A549 (cell line): ENCODE results near the gene R3HDM2. TPM values are rescaled to one million over a fixed set of nuclear protein-coding genes. Genes with fewer than 3 reads are reported as not detected.

Source experiments
- ATAC-seq, 2 experiments: fragments of 200-7000 bp in 1 of 2; fragments of >200 bp in 1 of 2; cut with Nextera tagmentation in 1 of 2; cut with Tn5 transposase in 1 of 2; 3 replicates each; pipeline versions ENCODE4 v1.8.0 to v1.9.1; 2018 to 2020; ENCODE audit warnings: mild to moderate bottlenecking in 1 of 2, moderate library complexity in 1 of 2
- CTCF ChIA-PET: fragments of 300-600 bp; sonication (Branson Sonifier 250); formaldehyde crosslinking; extraction: SDS; loops from one replicate; lab custom pipeline; 2021; ENCODE audit warnings: antibody characterized with exemption, inconsistent platforms; lab: Yijun Ruan, JAX
- POLR2A ChIA-PET: fragments of 350-600 bp; formaldehyde crosslinking; extraction: SDS; loops from one replicate; lab custom pipeline; 2021; ENCODE audit warnings: antibody characterized with exemption, inconsistent platforms; lab: Yijun Ruan, JAX
- DNase-seq, 2 experiments: peaks; one replicate each; pipeline versions ENCODE4 v3.0.0 to v3.0.0-alpha.2; 2011 to 2016; ENCODE audit warnings: low read depth in 1 of 2, low spot score in 1 of 2
- FAIRE-seq: peaks from 2 replicates; lab custom pipeline; 2011; peaks lifted over from hg19 to GRCh38; lab: Jason Lieb, UNC
- H3K27ac ChIP-seq, 2 experiments: fragments of >200 bp; sonication (Bioruptor Twin); formaldehyde crosslinking; 3 replicates each; pipeline ENCODE4 v1.5.1; 2016 to 2017
- H3K4me1 ChIP-seq: fragments of >200 bp; sonication (Bioruptor Twin); formaldehyde crosslinking; 3 replicates; pipeline ENCODE4 v1.6.1; 2016
- H3K4me2 ChIP-seq: fragments of >200 bp; sonication (Bioruptor Twin); formaldehyde crosslinking; 3 replicates; pipeline ENCODE4 v1.6.1; 2016
- H3K4me3 ChIP-seq: fragments of >200 bp; sonication (Bioruptor Twin); formaldehyde crosslinking; 3 replicates; pipeline ENCODE4 v1.5.1; 2016
- H3K9me3 ChIP-seq: fragments of >200 bp; sonication (Bioruptor Twin); formaldehyde crosslinking; 3 replicates; pipeline ENCODE4 v1.6.1; 2016
- EHF ChIP-seq: fragments of 250-450 bp; sonication (Bioruptor Pico); IDR thresholded peaks from 2 replicates; pipeline ENCODE4 v1.5.0; 2020; ENCODE audit warnings: mild to moderate bottlenecking
- EP300 ChIP-seq, 2 experiments: fragments of >200 bp; sonication (Bioruptor Twin); formaldehyde crosslinking; IDR thresholded peaks; 2 replicates in 1 of 2; 3 replicates in 1 of 2; pipeline ENCODE4 v1.6.1; 2016 to 2017
- ESRRA ChIP-seq: fragments of 150-350 bp; IDR thresholded peaks from 2 replicates; pipeline ENCODE4 v1.6.1; 2014; ENCODE audit warnings: mild to moderate bottlenecking, low read length, borderline replicate concordance
- FOSB ChIP-seq: fragments of 250-450 bp; sonication (Bioruptor Pico); IDR thresholded peaks from 2 replicates; pipeline ENCODE4 v1.5.0; 2020; ENCODE audit warnings: mild to moderate bottlenecking, moderate library complexity
- FOSL2 ChIP-seq, 2 experiments: fragments of 450-650 bp in 1 of 2; fragments of >200 bp in 1 of 2; sonication (Bioruptor Twin) in 1 of 2; formaldehyde crosslinking; IDR thresholded peaks; 2 replicates each; pipeline versions ENCODE4 v1.5.0 to v1.6.1; 2016 to 2020; ENCODE audit warnings: mild to moderate bottlenecking in 1 of 2, moderate library complexity in 1 of 2
- HEYL ChIP-seq: fragments of 250-450 bp; sonication (Bioruptor Pico); IDR thresholded peaks from 2 replicates; pipeline ENCODE4 v1.8.0; 2021; ENCODE audit warnings: mild to moderate bottlenecking, moderate library complexity
- HMGXB4 ChIP-seq: fragments of 250-450 bp; sonication (Bioruptor Pico); IDR thresholded peaks from 2 replicates; pipeline ENCODE4 v1.5.0; 2021; ENCODE audit warnings: mild to moderate bottlenecking, moderate library complexity, borderline replicate concordance
- HOXA7 ChIP-seq: fragments of 250-450 bp; sonication (Bioruptor Pico); IDR thresholded peaks from 2 replicates; pipeline ENCODE4 v1.5.0; 2020; ENCODE audit warnings: mild to moderate bottlenecking, moderate library complexity
- JUN ChIP-seq, 2 experiments: fragments of >200 bp; sonication (Bioruptor Twin); formaldehyde crosslinking; IDR thresholded peaks; 2 replicates in 1 of 2; 3 replicates in 1 of 2; pipeline ENCODE4 v1.6.1; 2016 to 2017
- KDM5A ChIP-seq: fragments of 200-600 bp; sonication (generic); IDR thresholded peaks from 2 replicates; pipeline ENCODE4 v1.6.1; 2016; ENCODE audit warnings: antibody characterized with exemption, mild to moderate bottlenecking
- NPAS2 ChIP-seq: fragments of 250-450 bp; sonication (Bioruptor Pico); IDR thresholded peaks from 2 replicates; pipeline ENCODE4 v1.8.0; 2022; ENCODE audit warnings: mild to moderate bottlenecking, moderate library complexity, borderline replicate concordance
- NR3C1 ChIP-seq: fragments of >200 bp; sonication (Bioruptor Twin); formaldehyde crosslinking; IDR thresholded peaks from 3 replicates; pipeline ENCODE4 v1.6.1; 2017
- PHF8 ChIP-seq: fragments of 200-600 bp; sonication (generic); IDR thresholded peaks from 2 replicates; pipeline ENCODE4 v1.6.1; 2016; ENCODE audit warnings: low read depth, mild to moderate bottlenecking, antibody characterized with exemption, moderate library complexity, borderline replicate concordance
- POLR2A ChIP-seq: IDR thresholded peaks from 2 replicates; pipeline ENCODE4 v1.6.1; 2012; ENCODE audit warnings: mild to moderate bottlenecking, low read length
- RCOR1 ChIP-seq: fragments of 150-350 bp; IDR thresholded peaks from 2 replicates; pipeline ENCODE4 v1.6.1; 2014; ENCODE audit warnings: antibody characterized with exemption, low read length, low read depth
- RFX5 ChIP-seq: fragments of 450-650 bp; IDR thresholded peaks from 2 replicates; pipeline ENCODE4 v1.7.1; 2014; ENCODE audit warnings: antibody characterized with exemption, mild to moderate bottlenecking, moderate library complexity
- SMC3 ChIP-seq: fragments of >200 bp; sonication (Bioruptor Twin); formaldehyde crosslinking; IDR thresholded peaks from 3 replicates; pipeline ENCODE4 v1.6.1; 2018; ENCODE audit warnings: inconsistent platforms
- SREBF2 ChIP-seq: fragments of 450-650 bp; IDR thresholded peaks from 2 replicates; pipeline ENCODE4 v1.6.1; 2014; ENCODE audit warnings: mild to moderate bottlenecking, moderate library complexity
- TFCP2L1 ChIP-seq: fragments of 250-450 bp; sonication (Bioruptor Pico); IDR thresholded peaks from 2 replicates; pipeline ENCODE4 v1.5.0; 2021; ENCODE audit warnings: mild to moderate bottlenecking
- TP53 ChIP-seq: fragments of 250-450 bp; sonication (Bioruptor Pico); IDR thresholded peaks from 2 replicates; pipeline ENCODE4 v1.5.0; 2021; ENCODE audit warnings: mild to moderate bottlenecking, moderate library complexity
- ZC3H11A ChIP-seq: fragments of 450-650 bp; IDR thresholded peaks from 2 replicates; pipeline ENCODE4 v1.6.1; 2014; ENCODE audit warnings: antibody characterized with exemption, mild to moderate bottlenecking
- ZFP36 ChIP-seq: fragments of 450-650 bp; IDR thresholded peaks from 2 replicates; pipeline ENCODE4 v1.6.1; 2014; ENCODE audit warnings: borderline replicate concordance; ENCODE audit not compliant: partially characterized antibody
- ZSCAN20 ChIP-seq: fragments of 250-450 bp; sonication (Bioruptor Pico); IDR thresholded peaks from 2 replicates; pipeline ENCODE4 v1.8.0; 2022; ENCODE audit warnings: mild to moderate bottlenecking, moderate library complexity
- WGBS: methylation state at CpG from one replicate; pipeline ENCODE4 v1.1.6; 2017; ENCODE audit errors: missing lambda C conversion rate; 5-methylcytosine and 5-hydroxymethylcytosine counted together
- polyA plus RNA-seq, 4 experiments: library from polyadenylated mRNA; depleted of rRNA in 3 of 4; stranded (reverse); fragments of >200 nt; fragmentation: RNase III in 1 of 4; extraction: RNeasy Plus Mini Kit Qiagen cat#74134 plus additional on column Dnase treatment in 1 of 4; gene quantifications; 2 replicates in 3 of 4; 3 replicates in 1 of 4; pipeline ENCODE4 v1.2.3, GENCODE V29; 2011 to 2017
- TF ChIP-seq, protein P1 (sequence below): IDR thresholded peaks from 2 replicates; pipeline ENCODE4 v1.6.1; 2012; ENCODE audit warnings: low read depth, borderline replicate concordance
- TF ChIP-seq, protein P2 (sequence below): fragments of >200 bp; sonication (Bioruptor Twin); formaldehyde crosslinking; IDR thresholded peaks from 2 replicates; pipeline ENCODE4 v1.6.1; 2016
- TF ChIP-seq, protein P3 (sequence below): fragments of 150-350 bp; IDR thresholded peaks from 2 replicates; pipeline ENCODE4 v1.6.1; 2014; ENCODE audit warnings: low read depth, mild to moderate bottlenecking, low read length

The R3HDM2 gene
- polyA plus RNA-seq, 2 of the 4 experiments (the other 2 are of a cell fraction), result 14.0 to 30.6 TPM

DNA sequence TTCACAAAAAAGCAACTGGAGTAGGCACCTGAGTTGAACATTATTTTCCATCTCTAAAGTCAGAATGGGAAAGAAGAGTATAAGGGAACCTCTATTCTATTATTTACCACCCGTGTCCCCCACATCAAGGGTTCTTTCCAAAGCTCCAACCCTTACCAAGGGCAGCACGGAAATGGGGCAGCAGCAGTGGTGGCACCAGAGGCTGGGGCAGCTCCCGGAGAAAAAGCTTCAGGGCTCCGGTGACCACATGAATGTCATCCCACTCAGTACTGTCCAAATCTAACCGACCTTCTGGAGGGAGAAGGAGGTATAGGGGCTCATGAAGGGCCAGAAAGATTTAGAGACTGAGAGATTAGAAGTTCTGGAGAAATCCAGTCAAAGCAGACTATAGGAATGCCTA, 43.0 kb upstream of the R3HDM2 start:
- ChIA-PET CTCF (interaction anchor here (1.7 to 19.9 kb wide), 4 partner anchors 12 to 21 kb away, joined by 6 to 240 read pairs (median 10); partner anchors contain the start of genes GLI1 and MARS1), POLR2A (no interaction called here)
- H3K4me3 ChIP-seq, result no peak overlapping the region
- DNase-seq (no peak), ATAC-seq (no peak), FAIRE-seq (no peak)
- no peak overlapping the region for H3K4me2 ChIP-seq
- peaks cover 14% of the 10 kb centered on the region; the same call in 2 of the 3 replicates for H3K4me1 ChIP-seq
- no peak overlapping the region for H3K27ac ChIP-seq
- no peaks in the 10 kb centered on the region for H3K9me3 ChIP-seq
- WGBS, result 60% methylated on average over 5 of the region's 5 CpGs
- TF ChIP-seq ZSCAN20, result no peak
- TF ChIP-seq KDM5A, result no peak
- TF ChIP-seq HEYL (CRISPR knock-in tag), result no peak
- no peak for TF ChIP-seq FOSL2 (IDR thresholded peaks at IDR 0.05)
- no peak for TF ChIP-seq FOSL2 (CRISPR knock-in tag; IDR thresholded peaks at IDR 0.05)
- no peak for TF ChIP-seq HMGXB4
- TF ChIP-seq, protein P1, sequence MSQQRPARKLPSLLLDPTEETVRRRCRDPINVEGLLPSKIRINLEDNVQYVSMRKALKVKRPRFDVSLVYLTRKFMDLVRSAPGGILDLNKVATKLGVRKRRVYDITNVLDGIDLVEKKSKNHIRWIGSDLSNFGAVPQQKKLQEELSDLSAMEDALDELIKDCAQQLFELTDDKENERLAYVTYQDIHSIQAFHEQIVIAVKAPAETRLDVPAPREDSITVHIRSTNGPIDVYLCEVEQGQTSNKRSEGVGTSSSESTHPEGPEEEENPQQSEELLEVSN, result no peak
- TF ChIP-seq, protein P2, sequence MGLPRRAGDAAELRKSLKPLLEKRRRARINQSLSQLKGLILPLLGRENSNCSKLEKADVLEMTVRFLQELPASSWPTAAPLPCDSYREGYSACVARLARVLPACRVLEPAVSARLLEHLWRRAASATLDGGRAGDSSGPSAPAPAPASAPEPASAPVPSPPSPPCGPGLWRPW, result no peak
- TF ChIP-seq RCOR1, result no peak
- no peak for TF ChIP-seq EHF (CRISPR knock-in tag)
- TF ChIP-seq NR3C1, result no peak
- TF ChIP-seq PHF8, result no peak
- TF ChIP-seq FOSB (CRISPR knock-in tag), result no peak
- TF ChIP-seq ZC3H11A, result no peak
- no peak for TF ChIP-seq ZFP36
- TF ChIP-seq EP300 (IDR thresholded peaks at IDR 0.05), result no peak
- no peak for TF ChIP-seq POLR2A
- no peak for TF ChIP-seq RFX5
- TF ChIP-seq JUN (IDR thresholded peaks at IDR 0.05), result no peak
- TF ChIP-seq, protein P3, sequence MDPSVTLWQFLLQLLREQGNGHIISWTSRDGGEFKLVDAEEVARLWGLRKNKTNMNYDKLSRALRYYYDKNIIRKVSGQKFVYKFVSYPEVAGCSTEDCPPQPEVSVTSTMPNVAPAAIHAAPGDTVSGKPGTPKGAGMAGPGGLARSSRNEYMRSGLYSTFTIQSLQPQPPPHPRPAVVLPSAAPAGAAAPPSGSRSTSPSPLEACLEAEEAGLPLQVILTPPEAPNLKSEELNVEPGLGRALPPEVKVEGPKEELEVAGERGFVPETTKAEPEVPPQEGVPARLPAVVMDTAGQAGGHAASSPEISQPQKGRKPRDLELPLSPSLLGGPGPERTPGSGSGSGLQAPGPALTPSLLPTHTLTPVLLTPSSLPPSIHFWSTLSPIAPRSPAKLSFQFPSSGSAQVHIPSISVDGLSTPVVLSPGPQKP, result no peak
- TF ChIP-seq SREBF2, result no peak

DNA sequence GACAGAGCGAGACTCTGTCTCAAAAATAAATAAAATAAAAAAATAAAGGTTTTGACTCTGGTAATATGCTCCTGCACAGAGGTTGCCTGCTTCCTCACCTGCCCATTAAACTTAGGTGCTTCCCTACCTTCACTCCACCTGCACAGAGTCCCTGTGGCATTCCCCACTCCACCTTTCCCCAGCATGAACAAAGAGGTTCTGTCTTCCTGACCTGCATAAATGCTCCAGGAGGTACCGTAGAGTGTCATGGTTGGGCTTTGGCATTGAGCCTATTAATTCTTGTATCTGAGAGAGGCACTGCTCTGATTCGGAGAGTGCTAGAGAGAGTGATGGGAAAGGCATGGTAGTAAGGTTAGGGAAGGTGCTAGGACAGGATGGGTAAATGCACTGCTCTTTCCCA, 42.5 kb upstream of the R3HDM2 start:
- WGBS, result 64% methylated on average over 3 of the region's 3 CpGs
- no peak for DNase-seq
- Histone ChIP-seq H3K9me3 (no peaks in the 10 kb centered on the region), H3K4me1 (peaks cover 12% of the 10 kb centered on the region; the same call in 2 of the 3 replicates)
- no peak for ATAC-seq
- POLR2A ChIA-PET, result no interaction called here
- TF ChIP-seq TFCP2L1 (CRISPR knock-in tag) (no peak), ESRRA (no peak), NPAS2 (CRISPR knock-in tag) (no peak), SMC3 (no peak), TP53 (CRISPR knock-in tag) (no peak), HOXA7 (CRISPR knock-in tag) (no peak), PHF8 (no peak)
- TF ChIP-seq, all 56 proteins: peak for 0
- FAIRE-seq, result no peak
- Histone ChIP-seq H3K4me3 (no peak overlapping the region), H3K4me2 (no peak overlapping the region), H3K27ac (no peak overlapping the region)
- CTCF ChIA-PET, result interaction anchor here (1.5 to 19.9 kb wide), 5 partner anchors 11 to 40 kb away, joined by 4 to 240 read pairs (median 9); partner anchors contain the start of genes GLI1 and MARS1
